ENCODE measurements around the gene ZFP90.

Gene ZFP90

DNA sequence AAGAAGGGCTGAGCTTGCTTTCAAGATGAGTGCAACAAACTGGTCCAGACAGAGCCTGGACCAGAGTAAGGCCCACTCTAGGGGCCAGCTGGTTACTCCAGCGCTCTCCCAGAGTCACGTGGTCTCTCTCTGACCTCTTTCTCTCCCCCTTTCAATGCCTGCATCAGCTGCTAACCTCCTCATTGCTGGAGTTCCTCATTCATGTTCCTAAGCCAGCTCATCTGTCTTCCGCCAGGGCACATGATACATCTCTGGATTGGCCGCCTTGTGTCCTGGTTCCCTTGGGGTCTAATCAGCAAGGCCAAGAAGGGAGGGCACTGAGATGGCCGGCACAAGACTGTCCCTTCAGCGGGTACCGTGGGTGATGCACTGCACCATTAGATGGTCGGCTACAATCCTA is 26.9 kb upstream of the ZFP90 start:
- no peak for TF ChIP-seq Cebpa-rat (IDR thresholded peaks at IDR 0.05)
- Histone ChIP-seq H4K20me1 (no peaks in the 10 kb centered on the region), H3K36me3 (no peaks in the 10 kb centered on the region), H3K4me2 (peak overlapping the region in 4 of 11 experiments; percentile 26 to 77 (median 58); a peak in 6 of 22 replicates), H3K4me1 (peaks cover 0 to 29% (median 4%) of the 10 kb centered on the region in 10 experiments; a peak in 10 of 20 replicates), H3K27me3 (no peaks in the 10 kb centered on the region), H3K27ac (peak overlapping the region in 1 of 11 experiments; percentile 2; a peak in 1 of 22 replicates), H3K9ac (no peak overlapping the region), H3K9me3 (replicated peaks in 1 of 11) (peaks cover 0 to 7% (median 5%) of the 10 kb centered on the region in 11 experiments; a peak in 8 of 22 replicates), H3K4me3 (no peak overlapping the region)

DNA sequence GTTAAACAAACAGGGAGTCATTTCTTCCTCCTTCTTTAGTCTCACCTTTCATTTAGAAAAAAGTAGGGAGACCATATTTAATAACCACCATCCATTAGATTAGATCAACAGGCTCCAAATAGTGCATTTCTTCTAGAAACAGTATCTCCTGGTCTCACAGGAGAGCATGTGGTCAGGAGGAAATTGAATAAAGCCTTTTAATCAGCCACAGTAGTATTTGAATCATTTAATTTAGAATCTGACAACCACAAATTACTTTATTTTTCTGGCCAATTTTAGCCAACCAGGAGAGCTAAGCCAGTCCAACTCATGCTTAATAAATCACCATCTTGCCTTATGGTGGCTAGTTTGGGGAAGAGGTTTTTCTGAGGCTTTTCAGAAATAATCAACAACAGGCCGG is 26.3 kb upstream of the ZFP90 start:
- no peak overlapping the region for H3K9ac ChIP-seq
- peaks cover 0 to 34% (median 9%) of the 10 kb centered on the region in 10 experiments; a peak in 12 of 20 replicates for H3K4me1 ChIP-seq
- H3K36me3 ChIP-seq = no peaks in the 10 kb centered on the region
- TF ChIP-seq Cebpa-rat (IDR thresholded peaks at IDR 0.05) = no peak
- H3K27ac ChIP-seq = peak overlapping the region in 1 of 11 experiments; percentile 2; a peak in 1 of 22 replicates
- peaks cover 0 to 7% (median 5%) of the 10 kb centered on the region in 11 experiments; a peak in 8 of 22 replicates for H3K9me3 ChIP-seq (replicated peaks in 1 of 11)
- H3K4me2 ChIP-seq = 0 out of 22 replicates have a peak overlapping the region, but pooled peaks of 1 of the 11 experiments have one; percentile 64
- H3K27me3 ChIP-seq = no peaks in the 10 kb centered on the region
- no peak overlapping the region for H3K4me3 ChIP-seq
- no peaks in the 10 kb centered on the region for H4K20me1 ChIP-seq

DNA sequence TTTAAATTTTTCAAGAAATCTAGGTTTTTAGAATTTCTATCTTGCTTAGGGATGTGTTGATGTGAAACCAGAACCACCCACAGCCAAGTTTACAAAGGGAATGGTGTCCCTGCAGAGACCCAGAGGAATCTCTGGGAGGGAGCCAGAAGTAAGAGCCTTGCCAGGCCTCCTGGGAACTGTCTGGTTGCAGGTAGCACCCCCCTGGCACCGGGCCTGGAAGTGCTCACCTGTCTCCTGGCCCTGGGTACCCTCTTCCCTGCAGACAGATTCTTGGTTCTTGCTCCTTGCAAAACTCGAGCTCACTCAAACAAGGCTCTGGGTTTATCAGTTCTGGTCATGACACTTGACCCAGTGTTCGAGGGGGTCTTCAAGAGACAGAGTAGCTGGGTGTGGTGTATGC is 24.6 kb upstream of the ZFP90 start:
- H3K4me2 ChIP-seq = no peak overlapping the region
- H3K27me3 ChIP-seq = no peaks in the 10 kb centered on the region
- peaks cover 0 to 46% (median 22%) of the 10 kb centered on the region in 10 experiments; a peak in 12 of 20 replicates for H3K4me1 ChIP-seq
- no peaks in the 10 kb centered on the region for H4K20me1 ChIP-seq
- H3K36me3 ChIP-seq = no peaks in the 10 kb centered on the region
- no peak overlapping the region for H3K9ac ChIP-seq
- peaks cover 0 to 7% (median 5%) of the 10 kb centered on the region in 11 experiments; a peak in 8 of 22 replicates for H3K9me3 ChIP-seq (replicated peaks in 1 of 11)
- TF ChIP-seq Cebpa-rat (IDR thresholded peaks at IDR 0.05) = no peak
- H3K27ac ChIP-seq = no peak overlapping the region
- no peak overlapping the region for H3K4me3 ChIP-seq

DNA sequence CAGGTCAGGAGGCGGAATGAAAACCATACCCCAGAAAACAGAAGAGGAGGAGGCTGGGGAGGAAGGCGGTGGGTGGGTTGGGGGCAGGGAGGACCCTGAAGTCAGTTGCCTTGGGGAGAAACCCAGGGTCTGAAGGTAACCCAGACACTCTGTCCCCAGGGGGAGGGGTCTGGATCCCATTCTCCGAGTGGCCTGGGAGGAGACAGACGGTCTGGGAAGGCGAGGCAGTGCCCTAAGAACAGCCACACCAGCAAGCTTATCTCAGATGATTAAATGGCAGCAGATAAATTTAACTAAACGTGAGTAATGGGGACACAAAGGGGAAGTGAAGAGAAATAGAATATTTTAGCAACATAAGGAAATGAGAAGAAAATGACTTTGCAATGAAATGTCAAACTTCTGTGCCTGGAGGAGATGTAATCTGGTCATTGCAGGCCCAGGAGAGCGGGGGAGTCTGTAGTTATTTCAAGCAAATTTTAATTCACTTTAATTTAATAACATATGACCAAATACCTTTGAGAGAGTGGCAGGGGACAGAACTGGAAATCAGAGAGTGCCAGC is 21.4 kb upstream of the ZFP90 start:
- Histone ChIP-seq H3K4me1 (peaks cover 4 to 35% (median 21%) of the 10 kb centered on the region in 10 experiments; a peak in 16 of 20 replicates), H3K9me3 (replicated peaks in 1 of 11) (no peaks in the 10 kb centered on the region), H3K27ac (peak overlapping the region in 4 of 11 experiments; percentile 5 to 66 (median 52); a peak in 7 of 22 replicates), H3K27me3 (no peaks in the 10 kb centered on the region), H3K9ac (peak overlapping the region in 2 of 11 experiments; percentile 1 to 13; a peak in 1 of 22 replicates), H3K4me2 (peak overlapping the region in 7 of 11 experiments; percentile 0 to 70 (median 58); a peak in 12 of 22 replicates), H3K4me3 (no peak overlapping the region), H3K36me3 (no peaks in the 10 kb centered on the region), H4K20me1 (no peaks in the 10 kb centered on the region)
- no peak for TF ChIP-seq Cebpa-rat (IDR thresholded peaks at IDR 0.05)

DNA sequence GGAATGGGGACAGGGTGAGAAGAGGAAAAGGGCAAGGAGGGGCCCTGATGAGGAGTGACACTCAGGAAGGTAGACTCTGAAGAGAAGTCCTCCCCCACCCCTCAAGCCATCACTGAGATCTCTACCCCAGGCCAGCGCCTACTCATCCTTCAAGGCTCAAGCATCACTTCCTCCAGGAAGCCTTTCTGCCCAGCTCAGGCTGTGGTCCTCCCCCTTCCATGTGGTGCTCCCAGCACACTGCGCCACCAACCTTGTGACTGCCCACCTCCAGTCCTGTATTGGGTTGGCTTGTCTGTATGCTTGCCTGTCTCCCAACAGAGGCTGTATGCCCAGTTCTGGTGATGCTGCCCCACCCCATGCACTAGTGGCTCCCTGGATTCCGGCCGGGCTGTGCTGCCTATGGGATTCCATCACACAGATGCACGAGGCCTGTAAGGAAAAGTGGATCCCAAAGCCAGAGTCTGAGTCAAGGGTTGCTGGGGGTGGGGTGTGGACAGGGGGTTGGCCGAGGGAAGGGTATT is 19.8 kb upstream of the ZFP90 start:
- Histone ChIP-seq H3K9ac (no peak overlapping the region), H3K4me2 (peak overlapping the region in 4 of 11 experiments; percentile 9 to 70 (median 42); a peak in 7 of 22 replicates), H3K4me1 (peaks cover 4 to 35% (median 21%) of the 10 kb centered on the region in 10 experiments; a peak in 16 of 20 replicates), H3K36me3 (no peaks in the 10 kb centered on the region), H3K4me3 (no peak overlapping the region), H3K9me3 (replicated peaks in 1 of 11) (peaks cover 0 to 10% (median 0%) of the 10 kb centered on the region in 11 experiments; a peak in 2 of 22 replicates), H3K27ac (no peak overlapping the region), H4K20me1 (no peaks in the 10 kb centered on the region), H3K27me3 (no peaks in the 10 kb centered on the region)
- no peak for TF ChIP-seq Cebpa-rat (IDR thresholded peaks at IDR 0.05)

DNA sequence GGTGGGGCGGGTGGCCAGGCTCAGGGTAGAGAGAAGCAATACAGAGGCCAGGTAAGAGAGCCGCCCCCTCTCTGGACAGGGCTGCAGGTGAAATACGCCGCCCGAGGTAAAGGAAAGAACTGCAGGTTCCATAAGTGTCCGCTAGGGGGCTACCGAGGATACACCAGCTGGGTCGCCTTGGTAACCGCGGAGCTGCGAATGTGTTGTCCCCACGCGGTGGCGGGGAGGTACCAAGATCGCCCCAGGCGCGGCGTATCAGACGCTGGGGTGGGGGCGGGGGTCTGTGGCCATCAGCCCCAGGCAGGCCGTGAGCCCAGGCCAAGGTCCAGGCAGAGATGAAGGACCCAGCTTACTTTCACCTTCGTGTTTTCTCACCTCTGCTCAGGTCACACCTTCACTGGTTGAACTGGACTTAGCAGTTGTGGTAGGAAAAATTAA is 18.4 kb upstream of the ZFP90 start:
- Histone ChIP-seq H3K4me2 (peak overlapping the region; percentile 58 to 96 (median 71)), H3K27me3 (no peaks in the 10 kb centered on the region), H4K20me1 (no peaks in the 10 kb centered on the region), H3K9me3 (replicated peaks in 1 of 11) (peaks cover 0 to 10% (median 0%) of the 10 kb centered on the region in 11 experiments; a peak in 2 of 22 replicates), H3K4me1 (peaks cover 4 to 35% (median 21%) of the 10 kb centered on the region in 10 experiments; a peak in 16 of 20 replicates), H3K4me3 (peak overlapping the region in 1 of 10 experiments; percentile 50; a peak in 2 of 20 replicates), H3K9ac (peak overlapping the region in 2 of 11 experiments; percentile 10 to 46; a peak in 2 of 22 replicates), H3K27ac (peak overlapping the region in 1 of 11 experiments; percentile 69; a peak in 3 of 22 replicates), H3K36me3 (no peaks in the 10 kb centered on the region)
- no peak for TF ChIP-seq Cebpa-rat (IDR thresholded peaks at IDR 0.05)

DNA sequence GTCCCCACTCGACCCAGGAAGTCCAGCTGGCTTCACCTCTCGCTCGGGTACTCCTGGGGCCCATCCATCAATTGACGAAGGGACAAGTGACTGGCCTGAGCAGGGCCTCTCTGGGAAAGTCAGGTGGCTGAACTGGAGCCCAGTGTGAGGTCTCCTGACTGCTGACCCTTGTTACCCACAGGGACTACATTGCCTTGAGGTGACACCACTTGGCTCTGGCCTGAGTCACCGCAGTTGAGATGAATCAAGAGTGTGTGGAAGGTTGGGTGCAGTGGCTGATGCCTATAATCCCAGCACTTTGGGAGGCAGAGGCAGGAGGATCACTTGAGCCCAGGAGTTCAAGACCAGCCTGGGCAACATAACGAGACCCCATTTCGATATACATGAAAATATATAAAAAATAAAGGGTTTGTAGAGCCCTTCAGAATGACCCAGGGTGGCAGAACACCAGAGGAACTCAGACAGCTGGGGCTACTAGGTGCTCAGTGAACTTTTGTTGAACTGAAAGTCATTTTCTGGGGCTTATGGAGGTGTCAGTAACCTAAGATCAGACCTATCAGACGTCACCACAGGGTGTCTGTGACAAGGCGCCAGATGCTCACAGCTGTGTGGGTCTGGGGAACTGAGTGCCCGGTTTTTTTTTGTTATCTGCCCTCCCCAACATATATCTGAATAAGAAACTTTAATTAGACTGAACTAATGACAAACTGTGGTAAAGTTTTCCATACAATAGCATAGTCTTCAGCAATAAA is 14.8 kb upstream of the ZFP90 start:
- Histone ChIP-seq H3K27ac (no peak overlapping the region), H3K4me3 (no peak overlapping the region), H3K9me3 (replicated peaks in 1 of 11) (peaks cover 0 to 27% (median 14%) of the 10 kb centered on the region in 11 experiments; a peak in 14 of 22 replicates), H3K4me2 (no peak overlapping the region), H3K4me1 (peaks cover 6 to 18% (median 10%) of the 10 kb centered on the region in 10 experiments; a peak in 19 of 20 replicates), H4K20me1 (no peaks in the 10 kb centered on the region), H3K27me3 (peaks cover 0 to 3% (median 0%) of the 10 kb centered on the region in 11 experiments; a peak in 3 of 22 replicates), H3K36me3 (no peaks in the 10 kb centered on the region), H3K9ac (no peak overlapping the region)
- TF ChIP-seq Cebpa-rat (IDR thresholded peaks at IDR 0.05) = no peak

DNA sequence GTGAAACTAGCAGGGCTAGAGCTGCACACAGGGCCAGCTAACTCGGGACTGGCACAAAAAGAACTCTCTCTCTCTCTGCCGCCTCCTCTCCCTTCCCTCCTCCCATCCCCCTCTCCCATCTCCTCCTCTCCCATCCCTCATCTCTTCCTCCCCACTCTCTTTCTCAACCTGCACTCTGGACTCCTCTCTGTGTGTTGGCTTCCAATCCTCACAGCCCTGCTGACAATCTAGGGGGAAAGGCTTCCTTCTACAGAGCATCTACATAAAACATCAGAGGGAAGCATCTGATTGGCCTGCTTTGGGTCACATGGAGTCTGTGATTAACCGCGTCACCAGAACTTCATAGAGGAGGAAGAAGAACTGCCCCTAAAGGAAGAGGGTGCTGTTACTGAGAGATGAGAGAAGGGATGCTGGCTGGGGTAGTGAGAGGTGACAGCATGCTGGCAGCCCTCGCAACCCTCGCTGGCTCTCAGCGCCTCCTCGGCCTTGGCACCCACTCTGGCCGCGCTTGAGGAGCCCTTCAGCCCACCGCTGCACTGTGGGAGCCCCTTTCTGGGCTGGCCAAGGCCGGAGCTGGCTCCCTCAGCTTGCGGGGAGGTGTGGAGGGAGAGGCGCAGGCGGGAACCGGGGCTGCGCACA is 12.8 kb upstream of the ZFP90 start:
- H4K20me1 ChIP-seq = no peaks in the 10 kb centered on the region
- H3K27ac ChIP-seq = no peak overlapping the region
- H3K4me3 ChIP-seq = no peak overlapping the region
- peaks cover 0 to 8% (median 0%) of the 10 kb centered on the region in 11 experiments; a peak in 3 of 22 replicates for H3K27me3 ChIP-seq
- H3K36me3 ChIP-seq = no peaks in the 10 kb centered on the region
- H3K9ac ChIP-seq = no peak overlapping the region
- TF ChIP-seq Cebpa-rat (IDR thresholded peaks at IDR 0.05) = no peak
- no peak overlapping the region for H3K4me2 ChIP-seq
- H3K4me1 ChIP-seq = peaks cover 6 to 22% (median 19%) of the 10 kb centered on the region in 10 experiments
- H3K9me3 ChIP-seq (replicated peaks in 1 of 11) = peaks cover 0 to 27% (median 14%) of the 10 kb centered on the region in 11 experiments; a peak in 14 of 22 replicates

Data from BLaER1 treated with 17β-estradiol and CSF1 and Interleukin-3, amounts not matched to agents 10 nM and 100 nM (cell line).